Neuron (in vitro differentiated cells): ENCODE measurements around the gene CRYAA.

ENCODE experiments used
- H2AFZ ChIP-seq: one replicate; pipeline ENCODE4 v1.6.1; 2013; ENCODE audit warnings: low read depth, mild to moderate bottlenecking, inconsistent platforms, low read length, moderate library complexity
- H3K27me3 ChIP-seq: one replicate; pipeline ENCODE4 v1.6.1; 2013; ENCODE audit warnings: low read length; ENCODE audit not compliant: insufficient read depth
- H3K36me3 ChIP-seq: one replicate; pipeline ENCODE4 v1.6.1; 2013; ENCODE audit warnings: low read length; ENCODE audit not compliant: insufficient read depth
- H3K4me1 ChIP-seq: one replicate; pipeline ENCODE4 v1.6.1; 2013; ENCODE audit warnings: low read length; ENCODE audit not compliant: insufficient read depth
- H3K4me3 ChIP-seq: 2 replicates; pipeline ENCODE4 v1.5.1; 2013; ENCODE audit warnings: mild to moderate bottlenecking, low read length, moderate library complexity
- H3K9me3 ChIP-seq: one replicate; pipeline ENCODE4 v1.6.1; 2013; ENCODE audit warnings: low read length

The CRYAA gene

GRCh38 chr21:43196826-43197225 lies 28.0 kb downstream of the CRYAA start:
- no peak overlapping the region for H3K4me3 ChIP-seq
- no peaks in the 10 kb centered on the region for H3K36me3 ChIP-seq
- H3K9me3 ChIP-seq: peaks cover 5% of the 10 kb centered on the region
- H3K27me3 ChIP-seq: no peaks in the 10 kb centered on the region
- H3K4me1 ChIP-seq: peaks cover 10% of the 10 kb centered on the region
- H2AFZ ChIP-seq: no peak overlapping the region

GRCh38 chr21:43198376-43198775 lies 29.6 kb downstream of the CRYAA start:
- Histone ChIP-seq H3K4me1 (peaks cover 10% of the 10 kb centered on the region), H3K36me3 (no peaks in the 10 kb centered on the region), H3K27me3 (no peaks in the 10 kb centered on the region), H2AFZ (no peak overlapping the region), H3K9me3 (peaks cover 5% of the 10 kb centered on the region), H3K4me3 (no peak overlapping the region)

DNA sequence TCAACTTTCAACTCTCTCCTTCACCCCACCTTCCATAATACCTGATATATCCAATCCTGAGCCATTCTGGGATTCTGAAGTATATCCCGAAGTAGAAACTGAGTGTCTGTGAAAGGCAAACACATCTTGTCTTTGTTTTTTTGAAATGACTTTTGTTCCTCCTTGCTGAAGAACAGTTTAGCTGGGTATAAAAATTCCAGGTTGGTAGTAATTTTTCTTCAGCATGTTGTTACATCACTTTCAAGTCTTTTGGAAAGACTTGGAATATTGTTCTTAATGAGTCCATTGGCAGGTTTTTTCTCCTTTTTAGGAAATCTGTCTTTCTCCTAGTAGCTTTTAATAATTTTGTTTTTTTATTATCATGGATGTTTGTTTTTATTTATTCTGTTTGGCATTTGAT lies 32.7 kb downstream of the CRYAA start:
- Histone ChIP-seq H3K9me3 (peaks cover 11% of the 10 kb centered on the region), H3K36me3 (no peaks in the 10 kb centered on the region), H3K4me3 (no peak overlapping the region), H2AFZ (no peak overlapping the region), H3K4me1 (no peaks in the 10 kb centered on the region), H3K27me3 (no peaks in the 10 kb centered on the region)

DNA sequence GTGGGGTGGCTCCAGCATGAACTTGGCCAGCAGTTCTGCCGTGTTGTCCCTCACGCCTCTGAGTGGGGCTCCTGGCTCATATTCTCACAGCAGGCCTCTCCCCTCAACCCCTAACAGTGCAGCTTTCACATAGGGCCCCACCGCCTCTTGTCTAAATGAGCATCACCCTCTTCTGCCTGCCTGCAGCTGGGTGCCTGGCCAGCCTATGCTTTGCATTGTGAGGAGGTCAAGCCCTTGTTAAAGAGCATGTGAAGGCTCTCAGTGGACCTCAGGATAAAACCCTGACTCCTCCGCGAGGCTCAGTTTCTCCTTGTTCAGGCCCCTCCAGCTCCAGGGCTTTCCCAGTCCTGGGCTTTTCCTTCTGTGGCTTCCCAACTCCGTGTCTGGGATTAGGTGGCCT lies 34.8 kb downstream of the CRYAA start:
- H3K9me3 ChIP-seq: peaks cover 12% of the 10 kb centered on the region
- no peaks in the 10 kb centered on the region for H3K27me3 ChIP-seq
- no peak overlapping the region for H2AFZ ChIP-seq
- no peaks in the 10 kb centered on the region for H3K4me1 ChIP-seq
- H3K36me3 ChIP-seq: no peaks in the 10 kb centered on the region
- no peak overlapping the region for H3K4me3 ChIP-seq

- Histone ChIP-seq H2AFZ (no peak overlapping the region), H3K27me3 (no peaks in the 10 kb centered on the region), H3K9me3 (peaks cover 12% of the 10 kb centered on the region), H3K4me1 (no peaks in the 10 kb centered on the region), H3K4me3 (no peak overlapping the region), H3K36me3 (no peaks in the 10 kb centered on the region)
Observed at GRCh38 chr21:43204638-43205037, 35.8 kb downstream of the CRYAA start.

DNA sequence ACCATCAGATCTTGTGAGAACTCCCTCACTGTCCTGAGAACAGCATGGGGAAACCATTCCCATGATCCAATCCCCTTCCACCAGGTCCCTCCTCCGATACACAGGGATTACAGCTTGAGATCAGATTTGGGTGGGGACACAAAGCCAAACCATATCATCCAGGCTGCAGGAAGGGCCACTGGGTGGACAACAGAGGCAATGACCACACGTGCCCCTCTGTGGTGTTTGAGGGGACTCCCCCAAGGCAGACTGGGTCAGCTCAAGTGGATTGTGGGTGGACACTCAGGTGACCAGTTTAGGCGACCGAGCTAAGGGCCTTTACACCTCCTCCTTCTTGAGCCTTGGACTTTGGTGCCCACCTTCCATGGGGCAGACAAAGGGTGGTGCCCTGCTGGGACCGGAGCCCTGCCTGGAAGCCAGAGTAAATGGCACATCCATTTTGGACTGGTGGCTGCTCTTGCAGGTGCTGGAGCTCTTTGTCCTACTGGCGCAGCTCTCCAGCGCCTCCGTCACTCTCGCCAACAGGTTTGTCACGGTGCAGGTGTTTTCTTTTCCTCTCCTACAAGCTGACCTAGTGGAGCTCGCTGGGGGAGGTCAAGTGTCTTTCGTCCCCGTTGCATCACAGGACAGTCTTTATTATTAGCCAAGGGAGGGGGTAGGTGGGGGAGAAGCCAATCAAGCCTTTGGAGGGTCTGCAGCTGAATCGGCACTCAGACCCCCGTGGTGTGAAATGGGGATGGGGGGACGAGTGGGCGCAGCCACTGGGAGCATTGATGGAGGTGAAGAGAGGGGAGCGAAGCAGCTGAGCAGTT lies 37.6 kb downstream of the CRYAA start:
- no peak overlapping the region for H3K4me3 ChIP-seq
- H3K9me3 ChIP-seq: peaks cover 7% of the 10 kb centered on the region
- no peaks in the 10 kb centered on the region for H3K36me3 ChIP-seq
- no peaks in the 10 kb centered on the region for H3K27me3 ChIP-seq
- peaks cover 3% of the 10 kb centered on the region for H3K4me1 ChIP-seq
- no peak overlapping the region for H2AFZ ChIP-seq

DNA sequence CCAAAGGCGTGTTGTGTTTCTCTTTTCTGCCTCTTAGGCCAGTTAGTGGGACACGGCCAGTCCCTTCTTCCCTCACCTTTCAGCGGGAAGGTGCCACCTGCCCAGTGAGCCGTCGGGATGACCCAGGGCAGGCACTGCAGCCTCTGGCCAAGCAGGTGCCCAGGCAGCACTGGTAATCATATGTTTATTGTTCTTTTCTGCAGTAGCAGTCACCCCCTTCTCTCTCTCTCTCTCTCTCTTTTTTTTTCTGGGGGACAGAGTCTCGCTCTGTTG lies 38.2 kb downstream of the CRYAA start:
- H3K4me3 ChIP-seq: no peak overlapping the region
- H3K4me1 ChIP-seq: peaks cover 3% of the 10 kb centered on the region
- H2AFZ ChIP-seq: no peak overlapping the region
- H3K9me3 ChIP-seq: peaks cover 7% of the 10 kb centered on the region
- no peaks in the 10 kb centered on the region for H3K27me3 ChIP-seq
- H3K36me3 ChIP-seq: no peaks in the 10 kb centered on the region

- Histone ChIP-seq H3K27me3 (no peaks in the 10 kb centered on the region), H3K9me3 (peaks cover 7% of the 10 kb centered on the region), H2AFZ (no peak overlapping the region), H3K36me3 (no peaks in the 10 kb centered on the region), H3K4me1 (peaks cover 3% of the 10 kb centered on the region), H3K4me3 (no peak overlapping the region)
Observed at GRCh38 chr21:43207868-43208267, 39.1 kb downstream of the CRYAA start.

GRCh38 chr21:43208561-43209332 lies 39.9 kb downstream of the CRYAA start:
- no peaks in the 10 kb centered on the region for H3K36me3 ChIP-seq
- no peak overlapping the region for H2AFZ ChIP-seq
- peaks cover 3% of the 10 kb centered on the region for H3K4me1 ChIP-seq
- H3K27me3 ChIP-seq: no peaks in the 10 kb centered on the region
- H3K4me3 ChIP-seq: no peak overlapping the region
- peaks cover 7% of the 10 kb centered on the region for H3K9me3 ChIP-seq

GRCh38 chr21:43209575-43210453 lies 41.0 kb downstream of the CRYAA start:
- Histone ChIP-seq H2AFZ (no peak overlapping the region), H3K4me3 (no peak overlapping the region), H3K4me1 (peaks cover 3% of the 10 kb centered on the region), H3K36me3 (no peaks in the 10 kb centered on the region), H3K9me3 (peaks cover 4% of the 10 kb centered on the region), H3K27me3 (no peaks in the 10 kb centered on the region)

DNA sequence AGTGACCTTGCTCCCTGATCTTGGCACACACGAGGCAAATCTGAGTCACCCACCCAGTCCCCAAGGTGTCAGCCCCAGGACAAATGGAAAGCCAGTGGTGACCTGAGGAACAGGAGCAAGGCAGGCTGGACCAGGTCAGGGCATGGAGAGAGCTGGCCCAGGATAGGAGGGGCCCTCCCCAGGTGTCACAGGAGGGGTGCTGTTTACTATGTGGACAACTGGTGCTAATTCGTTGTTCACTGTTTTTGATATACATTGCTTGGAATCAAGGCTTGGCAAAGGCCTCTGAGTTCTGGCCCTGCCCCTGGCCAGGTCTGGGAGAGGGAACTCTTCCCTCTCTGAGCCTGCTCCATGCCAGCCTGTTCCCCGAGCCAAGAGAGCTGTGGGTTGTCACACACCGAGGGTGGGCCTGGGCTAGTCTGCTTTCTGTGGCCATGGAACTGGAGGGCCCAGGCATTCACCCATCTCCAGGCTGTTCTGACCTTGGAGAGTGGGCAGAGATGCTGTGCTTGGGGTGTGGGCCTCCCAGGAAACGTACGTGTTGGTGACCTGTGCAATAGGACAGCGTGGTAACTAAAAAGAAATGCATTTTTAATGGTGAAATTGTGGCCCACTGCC lies 41.8 kb downstream of the CRYAA start:
- H3K27me3 ChIP-seq: no peaks in the 10 kb centered on the region
- no peak overlapping the region for H2AFZ ChIP-seq
- H3K36me3 ChIP-seq: no peaks in the 10 kb centered on the region
- peaks cover 3% of the 10 kb centered on the region for H3K4me1 ChIP-seq
- H3K4me3 ChIP-seq: no peak overlapping the region
- peaks cover 4% of the 10 kb centered on the region for H3K9me3 ChIP-seq

DNA sequence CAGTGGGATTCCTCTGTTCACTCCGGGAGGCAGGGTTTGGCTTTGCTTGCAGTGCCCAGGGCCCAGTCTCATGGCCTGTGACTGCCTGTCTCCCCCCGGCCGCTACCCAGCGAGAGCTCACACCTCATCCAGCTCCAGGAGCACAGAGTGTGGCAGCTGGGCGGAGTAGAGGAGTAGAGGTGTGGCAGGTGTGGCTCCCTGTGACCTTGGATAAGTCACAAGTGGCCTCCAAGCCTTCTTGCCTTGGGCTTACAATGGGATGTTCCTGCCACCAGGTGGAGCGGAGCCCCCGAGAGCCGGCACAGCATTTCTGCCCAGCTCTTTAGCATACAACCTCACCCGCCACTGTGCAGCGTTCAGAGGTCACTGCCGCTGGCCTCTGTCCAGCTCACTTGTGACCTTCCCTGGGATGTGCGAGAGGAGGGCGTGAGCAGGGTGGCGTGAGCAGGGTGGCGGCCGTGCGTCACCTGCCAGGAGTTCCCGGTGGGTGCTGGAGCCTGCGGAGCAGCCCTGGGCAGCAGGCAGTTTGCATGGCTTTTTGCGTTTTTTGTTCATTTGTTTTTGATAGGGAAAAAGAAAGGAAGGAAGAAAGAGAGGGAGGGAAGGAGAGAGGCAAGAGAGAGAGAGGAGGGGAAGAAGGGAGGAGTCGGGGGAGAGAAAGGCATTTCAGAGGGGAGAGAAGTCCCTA lies 42.4 kb downstream of the CRYAA start:
- H3K4me3 ChIP-seq: no peak overlapping the region
- H3K9me3 ChIP-seq: peaks cover 4% of the 10 kb centered on the region
- peaks cover 3% of the 10 kb centered on the region for H3K4me1 ChIP-seq
- no peaks in the 10 kb centered on the region for H3K27me3 ChIP-seq
- H3K36me3 ChIP-seq: no peaks in the 10 kb centered on the region
- H2AFZ ChIP-seq: no peak overlapping the region
